GM23338 (cell line): ENCODE data around the gene SIRT7. TPM values are rescaled to one million over a fixed set of nuclear protein-coding genes. Genes with fewer than 3 reads are reported as not detected.

ENCODE experiments used
- ATAC-seq: fragments of 200-7000 bp; cut with Tn5 transposase; 3 replicates; pipeline ENCODE4 v1.9.1; 2020
- DNase-seq: peaks from one replicate; pipeline ENCODE4 v3.0.0-alpha.2; 2015; ENCODE audit warnings: low spot score
- H2AFZ ChIP-seq: fragments of 200-600 bp; sonication (generic); 2 replicates; pipeline ENCODE4 v1.8.0; 2016; ENCODE audit warnings: antibody characterized with exemption, mild to moderate bottlenecking, moderate library complexity
- H3F3A ChIP-seq: fragments of 200-600 bp; sonication (generic); replicated peaks from 2 replicates; pipeline ENCODE4 v1.8.0; 2017; ENCODE audit warnings: antibody characterized with exemption, mixed run types, low read depth
- H3K27ac ChIP-seq: fragments of 200-600 bp; sonication (generic); 2 replicates; pipeline ENCODE4 v1.6.1; 2016; ENCODE audit warnings: low read depth
- H3K27me3 ChIP-seq: fragments of 200-600 bp; sonication (generic); 2 replicates; pipeline ENCODE4 v1.8.0; 2016; ENCODE audit warnings: mild to moderate bottlenecking, mixed run types, moderate library complexity; ENCODE audit not compliant: insufficient read depth
- H3K36me3 ChIP-seq: fragments of 200-600 bp; sonication (generic); 2 replicates; pipeline ENCODE4 v1.8.0; 2016; ENCODE audit warnings: mild to moderate bottlenecking; ENCODE audit not compliant: insufficient read depth
- H3K4me1 ChIP-seq: fragments of 200-600 bp; sonication (generic); 2 replicates; pipeline ENCODE4 v1.8.0; 2016; ENCODE audit warnings: mild to moderate bottlenecking, moderate library complexity; ENCODE audit not compliant: insufficient read depth
- H3K4me2 ChIP-seq: fragments of 200-600 bp; sonication (generic); 2 replicates; pipeline ENCODE4 v1.7.1; 2017; ENCODE audit warnings: mixed run types
- H3K4me3 ChIP-seq: fragments of 200-600 bp; sonication (generic); 2 replicates; pipeline ENCODE4 v1.6.1; 2016; ENCODE audit warnings: mixed run types
- H3K79me2 ChIP-seq: fragments of 200-600 bp; sonication (generic); replicated peaks from 2 replicates; pipeline ENCODE4 v1.8.0; 2017; ENCODE audit warnings: mild to moderate bottlenecking; ENCODE audit not compliant: insufficient read depth
- H3K9me2 ChIP-seq: fragments of 200-600 bp; sonication (generic); 2 replicates; pipeline ENCODE4 v1.8.0; 2017; ENCODE audit not compliant: insufficient read depth
- H4K20me1 ChIP-seq: fragments of 200-600 bp; sonication (generic); replicated peaks from 2 replicates; pipeline ENCODE4 v1.8.0; 2017; ENCODE audit warnings: mild to moderate bottlenecking; ENCODE audit not compliant: insufficient read depth
- H3K27ac Mint-ChIP-seq: 2 replicates; pipeline ENCODE4 v1.8.0; 2020; ENCODE audit warnings: inconsistent platforms, mild to moderate bottlenecking, moderate library complexity, mixed read lengths
- H3K27me3 Mint-ChIP-seq: 3 replicates; pipeline ENCODE4 v1.8.0; 2022; ENCODE audit warnings: low read depth, mild to moderate bottlenecking, moderate library complexity, mixed read lengths, inconsistent platforms; ENCODE audit not compliant: insufficient read depth, poor library complexity
- H3K36me3 Mint-ChIP-seq: 3 replicates; pipeline ENCODE4 v1.8.0; 2021; ENCODE audit warnings: low read depth, mild to moderate bottlenecking, inconsistent platforms, moderate library complexity, mixed read lengths
- H3K4me1 Mint-ChIP-seq: 3 replicates; pipeline ENCODE4 v1.8.0; 2020; ENCODE audit warnings: mild to moderate bottlenecking, inconsistent platforms, mixed read lengths
- H3K4me3 Mint-ChIP-seq: 3 replicates; pipeline ENCODE4 v1.8.0; 2021; ENCODE audit warnings: moderate library complexity, mild to moderate bottlenecking, inconsistent platforms, mixed read lengths
- H3K9me3 Mint-ChIP-seq: 3 replicates; pipeline ENCODE4 v1.8.0; 2020; ENCODE audit warnings: moderate library complexity, mild to moderate bottlenecking, inconsistent platforms, mixed read lengths
- CTCF ChIP-seq, 2 experiments: fragments of 200-600 bp in 1 of 2; sonication (generic) in 1 of 2; conservative IDR thresholded peaks; 2 replicates each; pipeline versions ENCODE4 v1.5.1 to v1.6.1; 2016 to 2017; ENCODE audit warnings: antibody characterized with exemption in 2 of 2, low read depth in 2 of 2, mild to moderate bottlenecking in 2 of 2, moderate library complexity in 1 of 2
- EZH2 ChIP-seq: fragments of 200-600 bp; sonication (generic); IDR thresholded peaks from one replicate; pipeline ENCODE4 v1.8.0; 2017; ENCODE audit warnings: antibody characterized with exemption, mild to moderate bottlenecking, low read depth; ENCODE audit not compliant: unreplicated experiment
- NANOG ChIP-seq: IDR thresholded peaks from 2 replicates; pipeline ENCODE4 v1.6.1; 2016; ENCODE audit warnings: antibody characterized with exemption, borderline replicate concordance
- POLR2AphosphoS5 ChIP-seq: IDR thresholded peaks from 2 replicates; pipeline ENCODE4 v1.6.1; 2016; ENCODE audit warnings: antibody characterized with exemption, low read depth
- REST ChIP-seq: IDR thresholded peaks from one replicate; pipeline ENCODE4 v1.6.1; 2018; ENCODE audit warnings: antibody characterized with exemption; ENCODE audit not compliant: unreplicated experiment
- STAT1 ChIP-seq: IDR thresholded peaks from one replicate; pipeline ENCODE4 v1.6.1; 2016; ENCODE audit warnings: antibody characterized with exemption; ENCODE audit not compliant: unreplicated experiment
- ZNF331 ChIP-seq: fragments of 250-450 bp; sonication (Bioruptor Pico); IDR thresholded peaks from 2 replicates; pipeline ENCODE4 v1.5.0; 2020; ENCODE audit warnings: low read depth, mild to moderate bottlenecking, moderate library complexity
- polyA plus RNA-seq: library from polyadenylated mRNA; unstranded; fragments of >200 nt; fragmentation: Nextera tagmentation; extraction: Ambion mirVana; gene quantifications from 2 replicates; pipeline ENCODE4 v1.2.1, GENCODE V29; 2016
- total RNA-seq: library from RNA; depleted of rRNA; stranded (reverse); fragments of >200 nt; shearing (Covaris generic); gene quantifications from 2 replicates; pipeline ENCODE4 v1.2.3, GENCODE V29; 2014
- TF ChIP-seq, protein P1 (sequence below): IDR thresholded peaks from 2 replicates; pipeline ENCODE4 v1.6.1; 2016; ENCODE audit warnings: antibody characterized with exemption

The SIRT7 gene
- total and polyA plus RNA-seq, 2 experiments from 2014 or later: 16.3 to 20.8 TPM

GRCh38 chr17:81955058-81955681, 37.2 kb upstream of the SIRT7 start (continued):
- TF ChIP-seq REST (no peak), EZH2 (no peak), POLR2AphosphoS5 (no peak), ZNF331 (CRISPR knock-in tag) (no peak), CTCF (conservative IDR thresholded peaks at IDR 0.05; ENCODE audit: low read depth in 2 of 2) (no peak), NANOG (no peak), STAT1 (no peak)

- TF ChIP-seq NANOG: no peak
- TF ChIP-seq, protein P1, sequence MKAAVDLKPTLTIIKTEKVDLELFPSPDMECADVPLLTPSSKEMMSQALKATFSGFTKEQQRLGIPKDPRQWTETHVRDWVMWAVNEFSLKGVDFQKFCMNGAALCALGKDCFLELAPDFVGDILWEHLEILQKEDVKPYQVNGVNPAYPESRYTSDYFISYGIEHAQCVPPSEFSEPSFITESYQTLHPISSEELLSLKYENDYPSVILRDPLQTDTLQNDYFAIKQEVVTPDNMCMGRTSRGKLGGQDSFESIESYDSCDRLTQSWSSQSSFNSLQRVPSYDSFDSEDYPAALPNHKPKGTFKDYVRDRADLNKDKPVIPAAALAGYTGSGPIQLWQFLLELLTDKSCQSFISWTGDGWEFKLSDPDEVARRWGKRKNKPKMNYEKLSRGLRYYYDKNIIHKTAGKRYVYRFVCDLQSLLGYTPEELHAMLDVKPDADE: no peak
- H3K4me1 Mint-ChIP-seq: no peaks in the 10 kb centered on the region; the same call in 2 of the 3 replicates
- no peaks in the 10 kb centered on the region for H3K4me1 ChIP-seq
- H3K4me2 ChIP-seq: no peak overlapping the region
- no peak overlapping the region for H3K27ac Mint-ChIP-seq
- H3K36me3 ChIP-seq: no peaks in the 10 kb centered on the region
- no peak overlapping the region for H3K4me3 Mint-ChIP-seq
- H2AFZ ChIP-seq: no peak overlapping the region
- no peaks in the 10 kb centered on the region for H3F3A ChIP-seq
- no peak for ATAC-seq
- H3K4me3 ChIP-seq: no peak overlapping the region
- no peak overlapping the region for H3K27ac ChIP-seq
- H3K27me3 ChIP-seq: peaks cover 27% of the 10 kb centered on the region
- H3K79me2 ChIP-seq: no peaks in the 10 kb centered on the region
- DNase-seq: no peak
- no peaks in the 10 kb centered on the region for H3K9me2 ChIP-seq
- H3K9me3 Mint-ChIP-seq: peaks cover 3% of the 10 kb centered on the region; the same call in 1 of the 3 replicates
- H3K27me3 Mint-ChIP-seq: peaks cover 36% of the 10 kb centered on the region
- H3K36me3 Mint-ChIP-seq: no peaks in the 10 kb centered on the region; the same call in 2 of the 3 replicates
- peaks cover 6% of the 10 kb centered on the region; the same call in 1 of the 2 replicates for H4K20me1 ChIP-seq
Measured at GRCh38 chr17:81954131-81955057, 36.4 kb upstream of the SIRT7 start.
